Panc1 (cell line): Measurements from ENCODE around the gene CPLX3. TPM values are rescaled to one million over a fixed set of nuclear protein-coding genes. Genes with fewer than 3 reads are reported as not detected.

ENCODE experiments used
- ATAC-seq: fragments of 200-7000 bp; cut with Tn5 transposase; 2 replicates; pipeline ENCODE4 v1.9.1; 2020; ENCODE audit warnings: mild to moderate bottlenecking, moderate library complexity
- BruUV-seq: library from RNA; stranded (reverse); fragments of 400-500 nt; replicated peaks from 2 replicates; lab custom pipeline; 2021; lab: Mats Ljungman, UMichigan
- CTCF ChIA-PET: fragments of 300-600 bp; sonication (Branson Sonifier 250); formaldehyde crosslinking; loops from one replicate; lab custom pipeline; 2022; ENCODE audit warnings: antibody characterized with exemption; lab: Charles Lee
- POLR2A ChIA-PET: fragments of 300-600 bp; sonication (Branson Sonifier 250); formaldehyde crosslinking; loops from one replicate; lab custom pipeline; 2022; ENCODE audit warnings: antibody characterized with exemption; lab: Charles Lee
- DNase-seq: peaks from one replicate; pipeline ENCODE4 v3.0.0-alpha.2; 2010; ENCODE audit warnings: low read depth, low spot score
- H3K27ac ChIP-seq: 2 replicates; pipeline ENCODE4 v1.5.1; 2011; ENCODE audit warnings: mild to moderate bottlenecking, low read length, inconsistent platforms
- H3K27me3 ChIP-seq: fragments of 200-500 bp; sonication (Bioruptor generic); 2 replicates; pipeline ENCODE4 v1.6.0; 2014; ENCODE audit warnings: low read length, inconsistent platforms; ENCODE audit not compliant: control insufficient read depth, insufficient read depth
- H3K36me3 ChIP-seq: fragments of 200-500 bp; sonication (Bioruptor generic); 2 replicates; pipeline ENCODE4 v1.5.1; 2014; ENCODE audit warnings: inconsistent platforms, mild to moderate bottlenecking, low read length, moderate library complexity; ENCODE audit not compliant: control insufficient read depth, insufficient read depth
- H3K4me1 ChIP-seq: 2 replicates; pipeline ENCODE4 v1.5.1; 2011; ENCODE audit warnings: inconsistent platforms, mild to moderate bottlenecking, low read length, moderate library complexity; ENCODE audit not compliant: control insufficient read depth, insufficient read depth
- H3K4me3 ChIP-seq, 2 experiments: 2 replicates each; pipeline ENCODE4 v1.5.1; 2011 to 2012; ENCODE audit warnings: low read depth in 2 of 2, low read length in 2 of 2, mild to moderate bottlenecking in 2 of 2, inconsistent platforms in 1 of 2, moderate library complexity in 1 of 2
- H3K9me3 ChIP-seq: fragments of 200-500 bp; sonication (Bioruptor generic); 2 replicates; pipeline ENCODE4 v1.5.1; 2014; ENCODE audit warnings: low read depth, mild to moderate bottlenecking, inconsistent platforms, low read length, moderate library complexity; ENCODE audit not compliant: control insufficient read depth, insufficient read depth
- POLR2AphosphoS5 ChIP-seq: IDR thresholded peaks from 2 replicates; pipeline ENCODE4 v1.6.1; 2012; ENCODE audit warnings: mild to moderate bottlenecking, low read depth, low read length, moderate library complexity
- REST ChIP-seq, 2 experiments: IDR thresholded peaks; 2 replicates each; pipeline ENCODE4 v1.6.1; 2011 to 2012; ENCODE audit warnings: low read depth in 2 of 2, control low read depth in 1 of 2, low read length in 1 of 2, mild to moderate bottlenecking in 1 of 2, moderate library complexity in 1 of 2; ENCODE audit not compliant: insufficient read depth in 1 of 2
- SIN3A ChIP-seq: IDR thresholded peaks from 2 replicates; pipeline ENCODE4 v1.6.1; 2012; ENCODE audit warnings: low read depth, mild to moderate bottlenecking, low read length, moderate library complexity, borderline replicate concordance; ENCODE audit not compliant: insufficient read depth
- TCF7L2 ChIP-seq: IDR thresholded peaks from 2 replicates; pipeline ENCODE4 v1.6.1; 2011; ENCODE audit warnings: mild to moderate bottlenecking, low read depth, low read length, inconsistent platforms
- in situ Hi-C: cut with HindIII; loops from 2 replicates; pipeline ENCODE4 v1.10.0; 2016; ENCODE audit warnings: low sequenced_read_pairs, low pct_unique_long_range_greater_than_20kb
- intact Hi-C: fragments of 100-400 bp; cut with micrococcal nuclease; formaldehyde crosslinking; loops from one replicate; pipeline ENCODE4 v1.10.0; 2022; ENCODE audit not compliant: unreplicated experiment
- total RNA-seq: library from RNA; stranded (reverse); gene quantifications from one replicate; pipeline ENCODE4 v1.2.1, GENCODE V29; 2021; ENCODE audit not compliant: unreplicated experiment
- TF ChIP-seq, protein P1 (sequence below): fragments of 450-650 bp; IDR thresholded peaks from 2 replicates; pipeline ENCODE4 v1.5.1; 2017; ENCODE audit warnings: mild to moderate bottlenecking

The CPLX3 gene
- total RNA-seq, 1 experiment from 2014 or later = not detected

- Histone ChIP-seq H3K27me3 (no peaks in the 10 kb centered on the region), H3K4me1 (peaks cover 21% of the 10 kb centered on the region), H3K36me3 (no peaks in the 10 kb centered on the region), H3K9me3 (no peaks in the 10 kb centered on the region), H3K4me3 (no peak overlapping the region), H3K27ac (no peak overlapping the region)
- CTCF ChIA-PET = interaction anchor here (0.6 kb wide), 1 partner anchor 86 kb away, joined by 4 read pairs; no protein-coding TSS in a partner anchor
- ATAC-seq (no peak), DNase-seq (no peak)
- BruUV-seq = no TSS peak
- TF ChIP-seq, protein P1, sequence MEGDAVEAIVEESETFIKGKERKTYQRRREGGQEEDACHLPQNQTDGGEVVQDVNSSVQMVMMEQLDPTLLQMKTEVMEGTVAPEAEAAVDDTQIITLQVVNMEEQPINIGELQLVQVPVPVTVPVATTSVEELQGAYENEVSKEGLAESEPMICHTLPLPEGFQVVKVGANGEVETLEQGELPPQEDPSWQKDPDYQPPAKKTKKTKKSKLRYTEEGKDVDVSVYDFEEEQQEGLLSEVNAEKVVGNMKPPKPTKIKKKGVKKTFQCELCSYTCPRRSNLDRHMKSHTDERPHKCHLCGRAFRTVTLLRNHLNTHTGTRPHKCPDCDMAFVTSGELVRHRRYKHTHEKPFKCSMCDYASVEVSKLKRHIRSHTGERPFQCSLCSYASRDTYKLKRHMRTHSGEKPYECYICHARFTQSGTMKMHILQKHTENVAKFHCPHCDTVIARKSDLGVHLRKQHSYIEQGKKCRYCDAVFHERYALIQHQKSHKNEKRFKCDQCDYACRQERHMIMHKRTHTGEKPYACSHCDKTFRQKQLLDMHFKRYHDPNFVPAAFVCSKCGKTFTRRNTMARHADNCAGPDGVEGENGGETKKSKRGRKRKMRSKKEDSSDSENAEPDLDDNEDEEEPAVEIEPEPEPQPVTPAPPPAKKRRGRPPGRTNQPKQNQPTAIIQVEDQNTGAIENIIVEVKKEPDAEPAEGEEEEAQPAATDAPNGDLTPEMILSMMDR = no peak
- TF ChIP-seq REST (IDR thresholded peaks at IDR 0.05; ENCODE audit: insufficient read depth in 1 of 2, low read depth in 2 of 2, low read length in 1 of 2) (no peak), TCF7L2 (no peak), POLR2AphosphoS5 (no peak), SIN3A (no peak)
- in situ Hi-C loops = no loop called here
- intact Hi-C loops = no loop called here
- POLR2A ChIA-PET = no interaction called here
Observed at GRCh38 chr15:74866090-74866489, 39.7 kb downstream of the CPLX3 start.

DNA sequence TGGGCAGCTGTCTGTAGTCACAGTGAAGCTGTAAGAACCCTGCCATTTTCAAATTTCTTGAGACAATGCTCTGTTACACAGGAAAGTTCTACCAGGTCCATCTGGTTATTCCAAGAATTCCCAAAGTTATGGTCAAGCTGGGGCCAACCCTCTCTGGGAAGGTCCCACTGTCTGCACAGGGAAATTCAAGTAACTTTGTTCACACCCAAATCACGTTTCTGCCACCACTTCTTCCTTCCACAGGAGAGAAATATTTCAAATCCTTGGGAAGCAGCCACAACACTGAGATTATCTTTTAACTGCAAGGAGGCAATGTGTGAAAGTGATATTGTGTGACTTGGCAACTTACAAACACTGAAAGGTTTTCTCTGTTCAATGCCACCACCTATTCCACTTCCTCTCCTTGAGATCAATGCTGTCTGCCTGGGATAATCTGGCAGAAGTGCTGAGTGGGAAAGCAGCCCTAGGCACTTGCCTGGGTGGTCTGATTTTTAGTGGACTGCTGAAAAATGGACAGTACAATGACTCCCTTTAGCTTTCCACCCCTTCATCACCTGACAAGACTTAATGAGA lies 41.1 kb downstream of the CPLX3 start:
- H3K4me3 ChIP-seq = no peak overlapping the region
- ChIA-PET CTCF (no interaction called here), POLR2A (no interaction called here)
- DNase-seq (no peak), ATAC-seq (no peak)
- BruUV-seq = no TSS peak
- intact Hi-C loops (no loop called here), in situ Hi-C loops (no loop called here)
- no peaks in the 10 kb centered on the region for H3K36me3 ChIP-seq
- no peaks in the 10 kb centered on the region for H3K9me3 ChIP-seq
- H3K27ac ChIP-seq = no peak overlapping the region; the same call in 1 of the 2 replicates
- TF ChIP-seq, protein P1 = no peak
- TF ChIP-seq SIN3A = no peak
- TF ChIP-seq TCF7L2 = no peak
- no peak for TF ChIP-seq REST (IDR thresholded peaks at IDR 0.05; ENCODE audit: insufficient read depth in 1 of 2, low read depth in 2 of 2, low read length in 1 of 2)
- TF ChIP-seq POLR2AphosphoS5 = no peak
- peaks cover 22% of the 10 kb centered on the region for H3K4me1 ChIP-seq
- H3K27me3 ChIP-seq = no peaks in the 10 kb centered on the region
